H1 (cell line): ENCODE results near the gene UTP15. TPM values are rescaled to one million over a fixed set of nuclear protein-coding genes. Genes with fewer than 3 reads are reported as not detected.
A peak's percentile ranks its signal among the peaks of the same experiment; 100 is the strongest.

Experiments used
- CTCF ChIA-PET: fragments of 300-600 bp; sonication (Branson Sonifier 250); formaldehyde crosslinking; loops from one replicate; lab custom pipeline; 2021; ENCODE audit not compliant: partially characterized antibody; lab: Charles Lee
- POLR2A ChIA-PET: fragments of 300-600 bp; sonication (Branson Sonifier 250); formaldehyde crosslinking; loops from one replicate; lab custom pipeline; 2021; ENCODE audit warnings: inconsistent platforms; ENCODE audit not compliant: partially characterized antibody; lab: Charles Lee
- DNase-seq, 2 experiments: peaks; one replicate each; pipeline versions ENCODE4 v3.0.0 to v3.0.0-alpha.2; 2010 to 2022; ENCODE audit warnings: low spot score in 2 of 2, low read depth in 1 of 2, mixed read lengths in 1 of 2
- FAIRE-seq: peaks from 2 replicates; lab custom pipeline; 2011; peaks lifted over from hg19 to GRCh38; lab: Jason Lieb, UNC
- H2AFZ ChIP-seq: 2 replicates; pipeline ENCODE4 v1.8.1; 2012; ENCODE audit warnings: low read length, inconsistent platforms
- H2AK5ac ChIP-seq: 2 replicates; pipeline ENCODE4 v1.6.1; 2013; ENCODE audit warnings: low read depth, low read length
- H2BK120ac ChIP-seq: replicated peaks from 2 replicates; pipeline ENCODE3; 2013; ENCODE audit warnings: low read depth, low read length, inconsistent platforms
- H2BK12ac ChIP-seq: 2 replicates; pipeline ENCODE4 v1.6.1; 2013; ENCODE audit warnings: low read depth, low read length
- H2BK15ac ChIP-seq: 2 replicates; pipeline ENCODE4 v1.6.1; 2013; ENCODE audit warnings: low read length
- H2BK20ac ChIP-seq: 2 replicates; pipeline ENCODE4 v1.6.1; 2013; ENCODE audit warnings: low read length
- H2BK5ac ChIP-seq: 2 replicates; pipeline ENCODE4 v1.6.1; 2013; ENCODE audit warnings: low read depth, low read length
- H3K14ac ChIP-seq: 2 replicates; pipeline ENCODE4 v1.6.1; 2013; ENCODE audit warnings: inconsistent platforms; ENCODE audit not compliant: insufficient read length
- H3K18ac ChIP-seq: 2 replicates; pipeline ENCODE4 v1.6.1; 2013; ENCODE audit warnings: low read length; ENCODE audit errors: extremely low read depth
- H3K23ac ChIP-seq: 2 replicates; pipeline ENCODE4 v1.6.1; 2013; ENCODE audit warnings: inconsistent platforms; ENCODE audit not compliant: insufficient read length
- H3K23me2 ChIP-seq: 2 replicates; pipeline ENCODE4 v1.6.1; 2013; ENCODE audit warnings: low read depth, low read length
- H3K27ac ChIP-seq: 2 replicates; pipeline ENCODE4 v1.6.1; 2011; ENCODE audit warnings: low read depth, low read length, inconsistent platforms
- H3K27me3 ChIP-seq, 4 experiments: replicated peaks in 1 of 4; 1 replicate in 1 of 4; 2 replicates in 3 of 4; pipeline versions ENCODE4 v1.6.1 to v1.8.1; 2011 to 2013; ENCODE audit warnings: low read length in 3 of 4, mild to moderate bottlenecking in 3 of 4, inconsistent platforms in 2 of 4, mixed read lengths in 2 of 4, moderate library complexity in 1 of 4; ENCODE audit not compliant: control insufficient read depth in 3 of 4, insufficient read depth in 3 of 4; ENCODE audit errors: extremely low read depth in 1 of 4
- H3K36me3 ChIP-seq, 4 experiments: 2 replicates each; pipeline versions ENCODE4 v1.6.1 to v1.8.1; 2011 to 2013; ENCODE audit warnings: mild to moderate bottlenecking in 4 of 4, low read length in 3 of 4, moderate library complexity in 2 of 4, control low read depth in 1 of 4, inconsistent platforms in 1 of 4; ENCODE audit not compliant: insufficient read depth in 4 of 4, control insufficient read depth in 2 of 4
- H3K4ac ChIP-seq: replicated peaks from 2 replicates; pipeline ENCODE3; 2013; ENCODE audit warnings: low read length, low read depth, mixed read lengths, inconsistent platforms; ENCODE audit not compliant: insufficient read length
- H3K4me1 ChIP-seq, 4 experiments: replicated peaks in 1 of 4; 1 replicate in 1 of 4; 2 replicates in 3 of 4; pipeline versions ENCODE4 v1.6.1 to v1.8.1; 2011 to 2013; ENCODE audit warnings: low read length in 3 of 4, inconsistent platforms in 2 of 4, mixed read lengths in 1 of 4; ENCODE audit not compliant: insufficient read depth in 4 of 4, control insufficient read depth in 3 of 4
- H3K4me2 ChIP-seq, 2 experiments: 2 replicates each; pipeline versions ENCODE4 v1.6.1 to v1.8.1; 2011 to 2013; ENCODE audit warnings: low read depth in 2 of 2, low read length in 2 of 2, control low read depth in 1 of 2, inconsistent platforms in 1 of 2, mild to moderate bottlenecking in 1 of 2; ENCODE audit not compliant: insufficient read depth in 1 of 2
- H3K4me3 ChIP-seq, 4 experiments: fragments of 200-600, 300-600 bp in 1 of 4; sonication (generic), shearing (Covaris generic), sonication (Bioruptor Twin) in 1 of 4; 2 replicates each; pipeline versions ENCODE4 v1.5.1 to v1.8.1; 2011 to 2016; ENCODE audit warnings: low read length in 4 of 4, low read depth in 3 of 4, control low read depth in 2 of 4, inconsistent platforms in 2 of 4, mild to moderate bottlenecking in 2 of 4, mixed read lengths in 1 of 4, moderate library complexity in 1 of 4; ENCODE audit not compliant: insufficient read depth in 2 of 4; ENCODE audit errors: extremely low read depth in 1 of 4
- H3K56ac ChIP-seq: replicated peaks from 2 replicates; pipeline ENCODE3; 2013; ENCODE audit warnings: low read depth, mild to moderate bottlenecking, mixed read lengths, low read length, inconsistent platforms; ENCODE audit not compliant: insufficient read length
- H3K79me1 ChIP-seq: 2 replicates; pipeline ENCODE4 v1.6.1; 2013; ENCODE audit warnings: low read depth, low read length, control low read depth
- H3K79me2 ChIP-seq, 2 experiments: 2 replicates each; pipeline versions ENCODE4 v1.6.1 to v1.8.1; 2012 to 2013; ENCODE audit warnings: low read length in 2 of 2, mild to moderate bottlenecking in 2 of 2, inconsistent platforms in 1 of 2; ENCODE audit not compliant: insufficient read depth in 2 of 2, control insufficient read depth in 1 of 2
- H3K9ac ChIP-seq, 4 experiments: replicated peaks in 1 of 4; 1 replicate in 1 of 4; 2 replicates in 3 of 4; pipeline versions ENCODE4 v1.6.1 to v1.8.1; 2011 to 2013; ENCODE audit warnings: low read depth in 3 of 4, low read length in 3 of 4, control low read depth in 2 of 4, mild to moderate bottlenecking in 2 of 4, moderate library complexity in 2 of 4, inconsistent platforms in 1 of 4; ENCODE audit errors: extremely low read depth in 1 of 4
- H3K9me3 ChIP-seq, 2 experiments: 2 replicates each; pipeline versions ENCODE4 v1.6.1 to v1.8.1; 2012 to 2013; ENCODE audit warnings: mild to moderate bottlenecking in 2 of 2, moderate library complexity in 2 of 2, control low read depth in 1 of 2, inconsistent platforms in 1 of 2, low read depth in 1 of 2, low read length in 1 of 2, mixed read lengths in 1 of 2; ENCODE audit not compliant: insufficient read depth in 2 of 2
- H4K20me1 ChIP-seq, 2 experiments: replicated peaks in 1 of 2; 2 replicates each; pipeline versions ENCODE3 to v1.8.1; 2011 to 2013; ENCODE audit warnings: inconsistent platforms in 2 of 2, low read length in 2 of 2, mild to moderate bottlenecking in 1 of 2; ENCODE audit not compliant: insufficient read depth in 2 of 2, control insufficient read depth in 1 of 2
- H4K5ac ChIP-seq: 2 replicates; pipeline ENCODE4 v1.6.1; 2013; ENCODE audit warnings: low read length, low read depth, mixed read lengths, inconsistent platforms; ENCODE audit not compliant: insufficient read length
- H4K8ac ChIP-seq: 2 replicates; pipeline ENCODE4 v1.8.0; 2013; ENCODE audit warnings: mild to moderate bottlenecking, moderate library complexity, low read length, inconsistent platforms; ENCODE audit not compliant: insufficient read depth; ENCODE audit errors: extremely low read depth
- H4K91ac ChIP-seq: replicated peaks from 2 replicates; pipeline ENCODE3; 2013; ENCODE audit warnings: low read length, mixed read lengths, inconsistent platforms; ENCODE audit not compliant: insufficient read length
- BACH1 ChIP-seq: IDR thresholded peaks from 2 replicates; pipeline ENCODE4 v1.6.1; 2012; ENCODE audit warnings: low read length, improper control_type of control experiment
- BRCA1 ChIP-seq: IDR thresholded peaks from 2 replicates; pipeline ENCODE4 v1.6.1; 2012; ENCODE audit warnings: low read depth, low read length, improper control_type of control experiment
- CTBP2 ChIP-seq: IDR thresholded peaks from 2 replicates; pipeline ENCODE4 v1.7.0; 2011; ENCODE audit warnings: borderline replicate concordance, mild to moderate bottlenecking, moderate library complexity, mixed read lengths, low read length; ENCODE audit not compliant: insufficient read depth, insufficient read length
- HDAC6 ChIP-seq: IDR thresholded peaks from one replicate; pipeline ENCODE4 v1.7.1; 2012; ENCODE audit warnings: low read depth, mild to moderate bottlenecking, inconsistent platforms, low read length, moderate library complexity
- KDM4A ChIP-seq: IDR thresholded peaks from one replicate; pipeline ENCODE4 v1.7.1; 2012; ENCODE audit warnings: low read depth, mild to moderate bottlenecking, moderate library complexity, low read length, inconsistent platforms; ENCODE audit not compliant: severe bottlenecking
- KDM5A ChIP-seq: fragments of 200-600 bp; IDR thresholded peaks from 2 replicates; pipeline ENCODE4 v1.7.1; 2012; ENCODE audit warnings: mild to moderate bottlenecking, low read length, inconsistent platforms, mixed read lengths
- POU5F1 ChIP-seq: IDR thresholded peaks from 2 replicates; pipeline ENCODE4 v1.6.1; 2011; ENCODE audit warnings: low read depth, mild to moderate bottlenecking, low read length, moderate library complexity
- SAP30 ChIP-seq: fragments of 300-600 bp; sonication (generic); IDR thresholded peaks from 2 replicates; pipeline ENCODE4 v1.7.1; 2012; ENCODE audit warnings: low read length, moderate library complexity, mild to moderate bottlenecking, inconsistent platforms; ENCODE audit not compliant: insufficient read depth, insufficient replicate concordance
- SIX5 ChIP-seq: IDR thresholded peaks from 2 replicates; pipeline ENCODE4 v1.6.1; 2011; ENCODE audit warnings: mild to moderate bottlenecking, low read depth, low read length
- WGBS, 2 experiments: shearing (Covaris generic) in 1 of 2; methylation state at CpG; one replicate each; pipeline versions ENCODE4 v1.1.6 to v1.1.7; 2013 to 2015; ENCODE audit warnings: low lambda C conversion rate in 2 of 2, mixed read lengths in 2 of 2, inconsistent platforms in 1 of 2, low coverage in 1 of 2, missing lambda C conversion rate in 1 of 2; ENCODE audit not compliant: insufficient replicate concordance in 2 of 2, insufficient coverage in 1 of 2, insufficient read length in 1 of 2; ENCODE audit errors: extremely low coverage in 1 of 2, missing lambda C conversion rate in 1 of 2; 5-methylcytosine and 5-hydroxymethylcytosine counted together
- polyA plus RNA-seq, 7 experiments: library from polyadenylated mRNA; depleted of rRNA in 3 of 7; stranded (reverse) in 5 of 7; unstranded in 2 of 7; fragments of >200 nt in 5 of 7; fragments of 200-250 nt in 2 of 7; gene quantifications; 1 replicate in 5 of 7; 2 replicates in 1 of 7; 4 replicates in 1 of 7; pipeline versions ENCODE4 v1.2.1 to v1.2.3, GENCODE V29; 2011 to 2013; ENCODE audit warnings: missing spikeins in 2 of 7, mixed read lengths in 2 of 7
- total RNA-seq: library from RNA; stranded (reverse); fragmentation: NEBNext Ultra II Directional; extraction: Animal tissue kit (Norgen Biotek cat#: 25700); gene quantifications from 2 replicates; pipeline ENCODE4 v1.2.1, GENCODE V29; 2021
- TF ChIP-seq, protein P1 (sequence below): IDR thresholded peaks from 2 replicates; pipeline ENCODE4 v1.6.1; 2012; ENCODE audit warnings: inconsistent platforms
- TF ChIP-seq, protein P2 (sequence below): IDR thresholded peaks from 2 replicates; pipeline ENCODE4 v1.6.1; 2011; ENCODE audit warnings: low read length, improper control_type of control experiment

The UTP15 gene
- total and polyA plus RNA-seq, 2 of the 8 experiments (the other 6 are each of a cell fraction or from before 2014, with no cell fraction given), result 14.3 to 33.6 TPM

GRCh38 chr5:73625372-73625943, 59.9 kb downstream of the UTP15 start:
- H3K23ac ChIP-seq, result no peak overlapping the region
- DNase-seq (peak in 1 of 2 experiments; percentile 15), FAIRE-seq (no peak)
- H3K4me2 ChIP-seq, result peak overlapping the region; percentile 65 to 85
- H4K20me1 ChIP-seq, result no peaks in the 10 kb centered on the region
- no peaks in the 10 kb centered on the region for H3K36me3 ChIP-seq
- no peak overlapping the region for H2BK20ac ChIP-seq
- no peaks in the 10 kb centered on the region for H3K79me1 ChIP-seq
- H2BK120ac ChIP-seq, result no peak overlapping the region
- H3K27ac ChIP-seq, result no peak overlapping the region
- no peak overlapping the region for H2BK5ac ChIP-seq
- H2AK5ac ChIP-seq, result no peak overlapping the region
- no peak overlapping the region for H2BK15ac ChIP-seq
- no peak overlapping the region for H3K4ac ChIP-seq
- peak overlapping the region; percentile 53; the same call in 1 of the 2 replicates for H3K18ac ChIP-seq
- no peak overlapping the region for H4K91ac ChIP-seq
- H3K9me3 ChIP-seq, result no peaks in the 10 kb centered on the region
- 17% methylated on average over 30 of the region's 33 CpGs; no CpG with 5 or more reads in 1 of the 2 experiments for WGBS, 2 experiments
- H4K5ac ChIP-seq, result no peak overlapping the region
- no peaks in the 10 kb centered on the region for H3K79me2 ChIP-seq
- H3K27me3 ChIP-seq, result peaks cover 8 to 20% (median 14%) of the 10 kb centered on the region in 4 experiments
- no peak overlapping the region for H3K14ac ChIP-seq
- H3K4me1 ChIP-seq, result peaks cover 0 to 11% (median 1%) of the 10 kb centered on the region in 4 experiments; a peak in 2 of 7 replicates
- H3K4me3 ChIP-seq, result peak overlapping the region; percentile 23 to 79 (median 32); a peak in 6 of 8 replicates
- peaks cover 6% of the 10 kb centered on the region; the same call in 1 of the 2 replicates for H3K23me2 ChIP-seq
- H4K8ac ChIP-seq, result no peak overlapping the region; the same call in 1 of the 2 replicates
- no peak overlapping the region for H2BK12ac ChIP-seq
- ChIA-PET POLR2A (no interaction called here), CTCF (interaction anchor here (0.9 to 5.5 kb wide), 4 partner anchors 12 to 168 kb away, joined by 3 to 24 read pairs (median 3); no protein-coding TSS in a partner anchor)
- no peak overlapping the region for H3K56ac ChIP-seq
- H3K9ac ChIP-seq, result no peak overlapping the region
- H2AFZ ChIP-seq, result no peak overlapping the region
- TF ChIP-seq BRCA1 (no peak), KDM5A (no peak), HDAC6 (no peak), SIX5 (no peak), CTBP2 (no peak), POU5F1 (no peak), KDM4A (peak; percentile 30), SAP30 (no peak), BACH1 (no peak)
- TF ChIP-seq, protein P1, sequence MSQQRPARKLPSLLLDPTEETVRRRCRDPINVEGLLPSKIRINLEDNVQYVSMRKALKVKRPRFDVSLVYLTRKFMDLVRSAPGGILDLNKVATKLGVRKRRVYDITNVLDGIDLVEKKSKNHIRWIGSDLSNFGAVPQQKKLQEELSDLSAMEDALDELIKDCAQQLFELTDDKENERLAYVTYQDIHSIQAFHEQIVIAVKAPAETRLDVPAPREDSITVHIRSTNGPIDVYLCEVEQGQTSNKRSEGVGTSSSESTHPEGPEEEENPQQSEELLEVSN, result no peak
- TF ChIP-seq, protein P2, sequence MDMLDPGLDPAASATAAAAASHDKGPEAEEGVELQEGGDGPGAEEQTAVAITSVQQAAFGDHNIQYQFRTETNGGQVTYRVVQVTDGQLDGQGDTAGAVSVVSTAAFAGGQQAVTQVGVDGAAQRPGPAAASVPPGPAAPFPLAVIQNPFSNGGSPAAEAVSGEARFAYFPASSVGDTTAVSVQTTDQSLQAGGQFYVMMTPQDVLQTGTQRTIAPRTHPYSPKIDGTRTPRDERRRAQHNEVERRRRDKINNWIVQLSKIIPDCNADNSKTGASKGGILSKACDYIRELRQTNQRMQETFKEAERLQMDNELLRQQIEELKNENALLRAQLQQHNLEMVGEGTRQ, result no peak
